ENCODE results near the gene TCF3.
A peak's percentile ranks its signal among the peaks of the same experiment; 100 is the strongest.

TCF3 gene

DNA sequence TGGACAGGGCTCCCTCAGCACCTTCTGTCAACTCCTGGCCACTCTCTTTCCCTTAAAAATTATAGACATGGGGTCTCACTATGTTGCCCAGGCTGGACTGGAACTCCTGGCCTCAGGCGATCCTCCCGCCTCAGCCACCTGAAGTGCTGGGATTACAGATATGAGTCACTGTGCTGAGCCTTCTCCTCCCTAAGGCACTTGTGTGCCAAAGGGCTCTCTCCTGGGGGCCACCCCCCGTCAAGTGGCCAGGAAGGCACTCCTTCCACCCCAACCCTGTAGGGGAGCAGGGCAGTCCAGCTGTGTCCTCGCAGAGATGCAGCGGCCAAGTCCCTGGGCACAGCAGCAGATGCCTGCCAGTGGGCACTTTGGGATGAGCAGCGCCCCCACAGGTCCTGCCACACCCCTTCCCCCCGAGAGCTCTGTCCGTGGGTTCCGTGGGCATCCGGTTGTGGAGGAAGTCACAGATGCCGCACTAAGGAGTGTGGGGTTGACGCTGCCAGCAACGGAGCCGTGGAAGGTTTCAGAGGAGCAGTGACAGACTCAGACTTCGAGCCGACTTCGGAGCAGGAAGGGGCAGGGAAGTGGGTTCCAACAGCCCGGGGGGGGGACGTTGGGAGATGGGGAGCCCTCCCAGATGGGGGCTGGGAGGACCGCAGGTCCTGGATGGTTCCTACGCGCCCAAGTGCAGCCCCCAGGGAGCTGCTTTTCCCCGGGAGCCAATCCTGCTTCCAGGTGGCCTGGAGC lies 43.9 kb downstream of the TCF3 start:
- no peak for DNase-seq

DNA sequence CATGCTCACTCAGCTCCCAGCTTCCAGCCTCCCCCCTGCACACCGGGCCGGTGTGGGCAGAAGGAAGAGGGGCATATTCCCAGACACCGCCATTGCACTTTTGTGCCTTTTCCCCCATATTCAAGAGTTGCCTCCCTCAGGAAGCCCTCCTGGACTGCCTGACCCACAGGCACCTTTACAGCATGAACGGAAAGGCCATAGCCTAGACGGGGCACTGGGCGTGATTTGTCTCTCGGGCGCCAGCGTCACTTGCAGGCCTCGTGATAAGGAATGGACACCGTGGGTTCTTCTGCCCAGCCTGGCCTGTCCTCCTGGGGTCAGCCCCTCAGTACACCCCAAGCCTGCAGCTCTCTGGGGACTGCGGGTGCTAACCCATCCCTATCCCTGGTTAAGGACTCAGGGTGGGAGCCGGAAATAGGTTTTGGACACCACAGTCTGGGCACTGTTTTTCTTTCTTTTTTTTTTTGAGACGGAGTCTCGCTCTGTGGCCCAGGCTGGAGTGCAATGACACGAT lies 46.2 kb downstream of the TCF3 start:
- no peak for DNase-seq

DNA sequence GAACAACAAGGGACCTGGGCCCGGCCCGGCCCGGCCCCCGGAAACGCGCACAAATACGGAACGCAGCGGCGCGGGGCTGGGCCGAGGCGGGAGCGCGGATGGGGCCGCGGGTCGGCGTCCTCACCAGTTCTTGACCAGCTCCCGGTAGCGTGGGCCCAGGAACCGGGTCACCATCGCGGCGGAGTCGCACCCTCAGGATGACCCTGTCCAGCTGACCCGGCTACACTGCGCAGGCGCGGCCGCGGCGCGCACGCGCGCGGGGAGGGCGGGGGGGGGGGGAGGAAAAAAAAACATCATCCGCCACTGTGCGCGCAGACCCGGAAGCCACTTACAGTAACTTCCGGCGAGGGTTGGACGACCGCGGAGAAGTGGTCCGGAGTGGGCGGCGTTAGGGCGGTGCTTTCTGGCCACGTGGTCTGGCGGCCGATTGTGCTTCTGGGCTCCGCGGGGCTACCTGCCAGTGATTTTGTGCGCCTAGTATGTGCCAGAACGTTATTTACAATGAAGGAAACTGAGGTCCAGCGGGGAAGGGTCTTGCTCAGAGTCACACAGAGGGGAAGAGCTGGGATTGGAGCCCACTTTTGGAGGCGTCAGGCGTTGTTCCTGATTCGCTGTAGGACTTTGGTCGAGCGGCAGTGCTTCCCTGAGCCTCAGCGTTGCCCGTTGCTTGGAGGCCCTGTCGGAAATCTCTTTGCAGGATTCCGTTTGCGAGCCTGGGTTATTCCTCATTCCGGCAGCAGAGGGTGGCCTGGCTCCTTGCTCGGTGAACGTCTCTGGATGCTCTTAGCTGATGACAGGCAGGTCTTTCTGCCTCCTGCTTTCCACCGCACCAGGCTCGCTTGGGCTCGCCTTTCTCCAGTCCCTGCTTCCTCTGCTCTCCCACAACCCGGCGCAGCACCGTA lies 46.9 kb downstream of the TCF3 start, which contains the start of gene UQCR11:
UQCR11 (minus strand) TSS at position 227 of the 902 bp plus-strand sequence; CDS start at position 174, 53 bp downstream.
- DNase-seq = peak; percentile 93

DNA sequence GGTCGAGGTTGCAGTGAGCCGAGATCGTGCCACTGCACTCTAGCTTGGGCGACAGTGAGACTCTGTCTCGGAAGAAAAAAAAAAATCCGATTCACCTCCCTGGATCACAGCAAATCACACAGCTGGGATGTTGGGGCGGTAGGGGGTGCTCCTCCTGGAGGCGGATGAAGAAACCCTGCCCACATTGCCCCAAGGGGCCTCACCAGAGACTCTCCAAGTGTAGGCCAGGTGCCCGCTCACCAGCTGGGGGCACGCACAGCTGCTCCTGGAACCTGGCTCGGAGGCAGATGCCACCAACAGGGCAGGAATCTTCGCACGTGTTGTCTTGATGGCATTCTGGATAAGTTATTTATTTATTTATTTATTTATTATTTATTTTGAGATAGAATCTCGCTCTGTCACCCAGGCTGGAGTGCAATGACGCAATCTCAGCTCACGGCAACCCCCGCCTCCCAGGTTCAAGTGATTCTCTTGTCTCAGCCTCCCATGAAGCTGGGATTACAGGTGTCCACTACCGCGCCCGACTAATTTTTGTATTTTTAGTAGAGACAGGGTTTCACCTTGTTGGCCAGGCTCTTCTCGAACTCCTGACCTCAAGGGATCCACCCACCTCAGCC lies 50.2 kb downstream of the TCF3 start:
- DNase-seq = no peak

DNA sequence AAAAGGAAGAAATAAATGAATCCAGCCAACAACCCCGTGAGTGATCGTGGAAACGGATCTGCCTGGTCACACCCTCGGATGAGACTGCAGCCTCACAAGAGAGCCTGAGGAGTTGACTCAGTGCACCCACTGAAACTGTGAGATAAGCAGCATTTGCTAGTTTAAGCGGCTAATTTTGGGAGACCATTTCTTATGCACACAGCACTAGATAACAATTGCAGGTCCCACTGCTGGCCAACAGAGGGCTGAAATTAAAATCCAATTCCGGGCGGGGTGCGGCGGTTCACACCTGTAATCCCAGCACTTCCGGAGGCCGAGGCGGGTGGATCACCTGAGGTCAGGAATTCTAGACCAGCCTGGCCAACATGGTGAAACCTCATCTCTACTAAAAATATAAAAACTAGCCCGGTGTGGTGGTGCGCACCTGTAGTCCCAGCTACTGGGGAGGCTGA lies 50.8 kb downstream of the TCF3 start:
- DNase-seq = no peak

DNA sequence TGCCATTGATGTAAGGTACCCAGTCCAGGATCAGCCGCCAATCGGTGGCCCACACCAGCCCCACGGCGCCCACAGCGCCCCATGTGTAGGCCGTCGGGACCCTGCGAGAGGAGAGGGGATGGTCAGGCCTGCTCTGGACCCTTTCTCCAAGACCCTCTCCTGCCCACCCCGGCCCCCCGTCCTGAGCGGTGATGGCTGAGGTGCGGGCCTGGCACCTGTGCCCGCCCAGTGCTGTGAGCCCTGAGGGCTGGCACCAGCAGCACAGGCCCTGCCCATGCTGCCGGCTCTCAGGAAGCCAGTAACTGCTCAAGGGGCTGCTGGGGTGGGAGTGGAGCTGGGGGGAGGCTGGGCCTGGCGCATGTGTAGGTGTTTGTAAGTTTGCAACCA lies 53.0 kb downstream of the TCF3 start:
- no peak for DNase-seq

DNA sequence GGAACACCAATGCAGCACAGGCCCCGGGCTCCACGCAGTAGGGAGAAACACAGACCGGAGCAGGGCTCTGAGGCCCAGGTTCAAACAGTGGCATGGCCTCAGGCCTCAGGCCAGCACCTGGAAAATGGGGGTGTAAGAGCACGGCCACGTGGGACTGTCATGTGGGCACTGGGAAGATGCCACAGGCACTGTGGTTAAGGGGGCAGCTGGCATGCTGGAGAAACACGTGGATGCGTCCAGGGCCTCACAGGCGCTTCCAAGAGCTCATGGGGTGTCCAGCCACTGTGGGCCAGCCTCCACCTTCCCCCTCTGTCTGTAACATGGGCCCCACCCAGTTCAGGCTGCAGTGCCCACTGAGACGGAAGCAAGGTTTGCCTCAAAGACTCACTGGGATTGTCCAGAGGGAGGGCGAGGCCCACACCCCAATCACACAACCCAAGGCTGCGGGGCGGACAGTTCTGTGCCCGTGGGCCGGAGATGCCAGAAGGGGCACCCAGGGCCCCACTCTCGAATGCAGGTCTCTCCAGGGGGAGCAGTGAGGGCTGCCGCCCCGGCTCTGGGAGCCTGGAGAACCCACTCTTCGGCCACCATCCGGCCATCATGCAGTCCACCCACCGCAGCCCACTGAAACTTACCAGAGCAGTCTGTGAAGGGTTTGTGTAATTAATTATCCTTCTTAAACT lies 53.5 kb downstream of the TCF3 start:
- no peak for DNase-seq

DNA sequence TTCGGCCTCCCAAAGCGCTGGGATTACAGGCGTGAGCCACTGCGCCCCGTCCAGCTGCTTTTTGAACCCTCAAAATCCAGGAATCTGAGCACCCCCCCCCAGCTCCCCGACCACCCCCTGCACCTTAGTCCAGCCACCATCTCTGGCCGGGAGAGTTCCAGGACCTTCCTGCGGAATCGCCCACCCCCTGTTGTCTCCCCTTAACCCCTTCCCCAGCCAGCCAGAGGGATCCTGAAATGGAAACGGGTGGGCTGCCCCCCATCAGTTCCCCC lies 59.0 kb downstream of the TCF3 start:
- DNase-seq = no peak

DNA sequence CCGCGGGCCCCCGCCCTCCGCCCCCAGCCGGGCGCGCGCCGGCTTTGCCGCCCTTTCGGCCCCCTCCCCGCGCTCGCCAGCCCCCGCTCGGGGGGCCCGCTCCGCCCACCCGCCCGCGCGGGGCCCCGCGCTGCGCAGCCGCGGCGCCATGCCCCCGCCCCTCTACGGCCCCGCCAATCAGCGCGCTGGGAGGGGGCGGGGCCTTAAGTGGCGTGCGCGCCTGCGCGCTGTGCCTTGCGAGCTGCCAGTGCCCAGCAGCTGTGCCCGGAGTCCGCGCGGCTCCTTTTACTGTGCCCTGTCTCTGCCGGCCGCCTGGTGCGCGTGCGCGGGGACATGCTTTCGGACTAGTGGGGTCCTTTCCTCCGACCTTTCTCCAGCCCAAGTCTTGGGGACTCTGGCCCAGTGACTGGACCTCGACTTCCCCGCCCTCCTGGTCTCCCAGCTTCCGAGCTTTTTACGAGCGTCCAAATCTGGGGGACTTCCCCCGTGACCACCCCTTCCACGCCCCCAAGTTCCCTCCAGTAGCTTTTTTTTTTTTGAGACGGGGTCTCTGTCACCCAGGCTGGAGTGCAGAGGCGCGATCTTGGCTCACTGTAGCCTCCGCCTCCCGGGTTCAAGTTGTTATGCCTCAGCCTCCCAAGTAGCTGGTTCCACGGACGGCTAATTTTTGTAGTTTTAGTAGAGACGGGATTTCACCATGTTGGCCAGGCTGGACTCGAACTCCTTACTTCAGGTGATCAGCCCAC lies 59.5 kb downstream of the TCF3 start, which contains the start of gene MBD3:
MBD3 (minus strand) TSS at position 111 of the 746 bp plus-strand sequence. CDS start 234 bp downstream, outside the sequence.
- DNase-seq = peak; percentile 93

DNA sequence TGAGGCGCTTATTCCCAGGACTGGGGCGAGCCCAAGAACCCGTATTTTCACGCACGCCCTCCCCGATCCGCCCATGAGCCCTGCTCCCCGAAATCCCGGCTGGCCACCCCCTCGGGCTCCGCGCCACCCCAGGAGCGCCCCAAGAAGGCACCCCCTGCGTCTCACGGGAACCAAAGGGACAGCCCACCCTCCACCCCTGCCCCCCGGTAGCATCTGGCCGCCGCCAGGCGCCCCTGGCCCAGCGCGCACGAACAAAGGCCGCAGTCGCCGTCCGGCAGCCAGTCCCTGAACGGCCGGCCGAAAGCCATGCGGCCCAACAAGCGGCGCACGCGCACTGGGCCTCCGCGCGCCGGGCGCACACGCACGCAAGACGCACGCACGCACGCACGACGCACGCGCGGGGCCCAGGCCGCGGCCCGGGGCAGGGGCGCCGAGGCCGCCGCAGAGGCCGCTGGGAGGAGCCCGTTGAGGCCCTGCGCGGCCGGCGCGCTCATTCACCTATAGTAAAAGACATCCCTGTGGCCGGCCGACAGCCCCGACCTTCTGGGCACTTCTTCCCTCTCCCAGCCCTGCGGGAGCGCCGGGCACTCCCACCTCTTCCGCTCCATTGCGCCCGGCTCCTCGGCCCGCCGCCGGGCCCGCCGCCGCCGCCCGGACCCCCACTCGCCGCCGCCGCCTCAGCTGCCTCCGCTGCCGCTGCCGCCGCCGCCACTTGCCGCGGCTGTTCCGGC lies 60.2 kb downstream of the TCF3 start:
- DNase-seq = peak; percentile 85

DNA sequence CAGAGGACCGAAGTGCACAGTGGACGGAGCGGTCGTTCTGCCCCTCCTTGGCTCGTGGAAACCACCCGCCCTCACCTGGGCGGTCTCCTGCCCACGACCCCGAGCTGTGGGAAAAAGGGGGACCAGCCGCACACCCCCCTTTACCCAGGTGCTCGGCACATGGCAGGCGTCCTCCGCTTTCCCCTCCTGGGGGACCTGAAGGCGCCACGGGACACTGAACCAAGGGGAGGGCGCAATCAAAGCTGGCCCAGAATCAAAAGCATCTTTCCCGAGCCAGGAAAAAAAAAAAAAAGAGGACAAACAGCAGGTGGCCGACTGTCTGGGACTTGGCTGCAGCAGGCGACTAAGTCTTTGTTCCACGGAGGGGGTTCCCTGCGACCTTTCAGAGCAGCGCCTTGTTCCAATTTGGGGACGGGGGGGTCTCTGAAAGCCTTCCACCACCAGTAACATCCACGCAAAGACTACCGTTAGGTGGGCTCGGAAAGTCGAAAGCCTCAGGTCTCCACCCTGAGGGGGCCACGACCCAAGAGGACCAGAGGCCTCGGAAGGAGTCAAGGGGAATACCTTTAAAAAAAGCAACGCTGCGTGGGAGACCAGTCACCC lies 60.9 kb downstream of the TCF3 start:
- no peak for DNase-seq

DNA sequence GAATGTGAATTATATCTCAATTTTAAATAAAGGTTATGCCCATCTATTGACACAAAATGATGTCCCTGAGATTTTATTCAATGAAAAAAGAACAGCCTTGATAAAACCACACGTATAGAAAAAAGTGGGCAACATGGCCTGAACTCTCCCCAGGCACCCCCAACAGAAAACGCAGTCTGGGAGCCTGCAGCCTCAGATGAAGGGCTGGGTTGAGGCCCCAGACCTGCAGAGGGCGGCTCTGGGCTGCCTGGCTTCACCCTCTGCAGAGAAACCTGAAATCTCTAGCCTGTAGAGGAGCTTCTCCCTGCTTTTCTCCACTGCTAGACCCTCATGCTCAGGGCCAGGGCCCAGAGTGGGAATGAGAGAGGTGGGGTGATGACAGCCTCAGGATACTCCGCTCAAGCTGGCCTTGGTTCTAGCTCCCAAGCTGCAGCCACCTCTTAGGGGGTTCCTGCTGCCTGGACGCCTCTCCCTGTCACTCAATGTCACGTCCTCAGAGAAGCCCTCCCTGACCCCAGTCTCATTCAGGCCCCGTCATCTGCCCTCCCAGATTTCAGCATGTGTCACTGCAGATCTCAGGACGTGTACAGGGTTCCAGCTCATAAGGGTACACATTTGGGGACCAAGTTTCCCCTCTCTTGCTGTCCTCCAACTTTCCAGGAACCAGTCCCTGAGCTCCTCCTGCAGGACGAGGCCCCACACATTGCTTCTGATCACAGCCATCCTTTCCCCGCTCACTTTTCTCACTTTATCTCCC lies 61.6 kb downstream of the TCF3 start:
- DNase-seq = no peak

DNA sequence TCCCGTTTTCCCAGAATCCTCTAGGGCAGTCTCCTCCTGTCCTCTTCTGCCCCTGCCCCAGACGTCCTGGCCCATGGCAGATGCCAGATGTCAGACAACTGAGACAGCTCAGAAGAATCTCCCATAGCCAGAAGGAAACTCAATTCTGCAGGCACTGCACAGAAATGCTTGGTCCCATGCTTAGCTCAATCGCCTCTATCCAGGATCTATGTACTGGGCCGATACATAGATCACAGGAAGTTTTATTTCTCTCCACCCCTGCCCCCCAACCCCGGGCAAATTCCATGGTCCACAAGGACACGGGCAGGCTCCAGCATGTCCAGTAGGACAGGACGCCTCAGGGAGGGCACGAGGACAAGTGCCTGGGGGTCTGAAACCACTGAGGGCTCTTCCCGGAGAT lies 64.5 kb downstream of the TCF3 start:
- DNase-seq = no peak

DNA sequence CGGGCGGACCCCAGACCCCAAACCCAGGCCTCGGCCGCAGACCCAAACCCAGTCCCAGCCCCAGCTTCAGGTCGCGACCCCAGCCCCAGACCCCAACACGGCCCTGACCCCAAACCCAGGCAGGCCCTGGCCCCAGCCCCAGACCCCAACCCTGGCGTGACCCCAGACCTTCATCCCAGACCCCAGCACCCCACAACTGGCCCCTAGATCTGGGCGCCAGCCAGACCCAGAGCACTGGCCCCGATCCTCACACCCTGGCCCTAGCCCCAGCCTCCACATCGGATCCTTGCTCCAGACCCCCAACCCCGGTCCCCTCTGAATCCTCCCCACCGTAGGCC lies 67.2 kb downstream of the TCF3 start:
- no peak for DNase-seq

DNA sequence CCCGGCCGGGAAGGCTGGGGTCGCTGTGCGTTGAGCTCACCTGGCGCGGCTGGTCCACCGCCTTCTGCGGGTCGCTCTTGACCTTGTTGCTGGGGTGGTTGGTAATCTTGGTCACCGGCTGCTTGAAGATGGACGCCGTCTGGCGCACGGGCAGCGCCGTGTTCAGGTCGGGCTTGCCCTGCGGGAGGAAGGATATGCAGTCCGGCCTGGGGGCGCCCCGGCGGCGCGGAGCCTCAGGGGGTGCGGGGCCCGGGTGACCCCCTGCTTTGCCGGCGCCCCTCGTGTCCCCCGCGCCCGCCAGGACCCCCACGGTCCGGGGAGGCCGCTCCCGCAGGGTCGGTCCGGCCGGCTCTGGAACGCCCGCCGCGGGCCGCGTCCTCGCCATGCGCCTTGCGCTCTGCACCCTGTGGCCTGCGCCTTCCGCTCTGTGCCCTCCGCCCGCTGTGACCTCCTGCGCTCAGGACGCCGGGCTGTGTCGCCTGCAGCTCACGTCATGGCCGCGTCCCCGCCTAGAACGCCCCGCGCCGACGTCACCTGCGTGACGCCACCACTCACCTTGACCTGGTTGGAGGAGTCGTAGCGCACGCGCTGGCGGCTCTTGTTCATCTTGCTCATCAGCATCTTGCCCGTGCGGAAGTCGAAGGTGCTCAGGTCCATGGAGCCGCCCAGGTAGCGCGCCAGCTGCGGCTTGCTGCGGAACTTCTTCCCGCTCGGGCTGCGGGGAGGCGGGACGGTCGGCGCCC lies 67.7 kb downstream of the TCF3 start:
- no peak for DNase-seq

DNA sequence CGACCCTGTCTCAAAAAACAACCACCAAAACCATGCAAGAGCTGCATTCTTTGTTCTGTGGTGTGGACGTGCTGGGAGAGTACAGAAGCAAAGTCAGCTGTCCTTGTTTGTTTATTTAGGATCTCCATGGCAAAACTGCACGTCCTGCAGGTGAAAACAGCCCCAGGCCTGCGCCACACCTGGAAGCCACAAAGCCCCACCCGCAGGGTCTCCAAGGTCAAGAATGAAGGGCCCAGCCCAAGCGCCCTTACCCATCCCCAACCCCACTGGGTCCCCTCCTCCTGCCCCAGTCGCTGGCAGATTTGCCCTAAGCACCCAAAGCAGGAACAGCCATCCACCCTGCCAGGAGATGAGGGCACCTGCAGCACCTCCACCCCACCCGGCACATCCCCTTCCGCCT lies 70.2 kb downstream of the TCF3 start:
- DNase-seq = peak; percentile 74

DNA sequence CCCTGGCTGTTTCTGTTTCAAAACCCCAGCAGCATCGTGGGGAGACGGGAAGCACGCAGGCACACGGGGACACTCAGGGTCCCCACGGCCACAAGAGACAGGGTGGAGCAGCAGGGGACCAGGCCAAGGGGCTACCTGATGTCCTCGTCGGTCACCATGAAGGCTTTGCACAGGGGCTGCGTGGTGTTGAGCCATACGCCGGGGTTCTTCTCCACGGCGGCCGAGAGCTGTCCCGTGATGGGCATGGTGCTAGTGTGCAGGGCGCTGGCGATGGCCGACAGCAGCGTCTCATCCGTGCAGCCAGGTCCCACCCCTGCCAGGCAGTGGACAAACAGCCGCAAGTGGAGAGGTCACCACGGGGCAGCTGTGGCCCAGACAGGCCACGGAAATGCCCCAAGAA lies 71.5 kb downstream of the TCF3 start:
- no peak for DNase-seq

DNA sequence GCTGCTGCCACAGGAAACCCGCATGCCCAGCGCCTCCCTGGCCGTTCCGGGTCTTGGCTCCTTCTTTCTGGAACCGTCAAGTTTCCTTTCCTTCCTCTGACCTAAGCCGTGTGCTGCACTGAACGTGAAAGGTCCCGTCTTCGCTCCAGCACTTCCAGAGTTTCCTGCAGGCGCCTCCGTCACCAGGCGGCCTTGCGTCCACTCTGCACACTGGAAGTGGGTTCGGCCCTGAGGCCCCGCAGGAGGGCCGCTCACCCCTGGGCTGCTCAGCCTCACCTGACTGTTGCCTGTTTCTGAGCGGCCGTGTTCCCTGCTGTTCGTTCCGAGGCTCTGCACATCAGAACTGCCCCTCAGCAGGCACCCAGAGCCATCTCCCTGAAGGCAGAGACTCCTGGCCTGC lies 72.0 kb downstream of the TCF3 start:
- DNase-seq = no peak

DNA sequence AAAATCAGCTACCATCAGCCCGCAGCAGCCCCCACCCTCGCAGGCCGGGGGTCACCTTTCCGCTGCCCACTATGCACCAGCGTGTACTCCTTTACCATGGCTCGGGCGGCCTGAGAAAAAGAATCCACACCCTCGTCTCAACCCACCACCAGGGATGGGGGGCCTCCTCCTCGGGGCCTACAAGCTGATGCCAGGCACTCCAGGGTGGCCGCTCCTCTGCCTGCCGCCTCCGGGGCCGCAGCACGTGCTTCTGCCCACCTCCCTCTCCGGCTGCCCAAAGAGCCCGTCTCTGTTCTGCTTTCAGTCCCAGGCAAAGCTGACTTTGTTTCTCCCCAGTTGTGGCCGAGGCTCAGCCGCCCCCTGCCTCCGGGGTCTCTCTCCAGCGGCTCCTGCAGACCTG lies 73.2 kb downstream of the TCF3 start:
- no peak for DNase-seq

Data from NCI-H774 (cell line).